ENCODE results near the gene PCP4.

- TF ChIP-seq CTCF (IDR thresholded peaks at IDR 0.05 in 8 of 11, conservative IDR thresholded peaks at IDR 0.05 in 3 of 11) = no peak
- TF ChIP-seq POLR2A (IDR thresholded peaks at IDR 0.05) = no peak
Observed at GRCh38 chr21:39834543-39834942, 32.7 kb upstream of the PCP4 start.

All from spleen (tissue), 7 donors.